Progenitor cell of endocrine pancreas (in vitro differentiated cells): ENCODE measurements around the gene DIP2C. TPM values are rescaled to one million over a fixed set of nuclear protein-coding genes. Genes with fewer than 3 reads are reported as not detected.

Source experiments
- DNase-seq: peaks from one replicate; pipeline ENCODE4 v3.0.0; 2021; ENCODE audit warnings: low spot score; ENCODE audit not compliant: unreplicated experiment
- H3K27ac Mint-ChIP-seq: 2 replicates; pipeline ENCODE4 v1.8.0; 2021; ENCODE audit warnings: mild to moderate bottlenecking, moderate library complexity, mixed read lengths
- H3K27me3 Mint-ChIP-seq: 2 replicates; pipeline ENCODE4 v1.8.0; 2021; ENCODE audit warnings: mixed read lengths
- H3K36me3 Mint-ChIP-seq: 2 replicates; pipeline ENCODE4 v1.8.0; 2022; ENCODE audit warnings: mixed read lengths; ENCODE audit not compliant: insufficient read depth
- H3K4me1 Mint-ChIP-seq: 2 replicates; pipeline ENCODE4 v1.8.0; 2021; ENCODE audit warnings: low read depth, mixed read lengths
- H3K4me3 Mint-ChIP-seq: 2 replicates; pipeline ENCODE4 v1.8.0; 2021; ENCODE audit warnings: low read depth, mild to moderate bottlenecking, moderate library complexity, mixed read lengths
- H3K9me3 Mint-ChIP-seq: 2 replicates; pipeline ENCODE4 v1.8.0; 2021; ENCODE audit warnings: low read depth, mixed read lengths
- CTCF ChIP-seq: fragments of 200-600 bp; sonication (generic); IDR thresholded peaks from one replicate; pipeline ENCODE4 v1.5.0; 2021; ENCODE audit warnings: antibody characterized with exemption, mild to moderate bottlenecking; ENCODE audit not compliant: unreplicated experiment
- total RNA-seq: library from RNA; stranded (reverse); gene quantifications from 2 replicates; pipeline ENCODE4 v1.2.1, GENCODE V29; 2021

DIP2C gene
- total RNA-seq, 1 donor from 2014 or later: 27.2 TPM

- no peaks in the 10 kb centered on the region for H3K27me3 Mint-ChIP-seq
- no peak for DNase-seq
- no peak overlapping the region for H3K27ac Mint-ChIP-seq
These were observed 198.4 kb downstream of the DIP2C start for GRCh38 chr10:490891-491571.

GRCh38 chr10:490256-490655, 199.2 kb downstream of the DIP2C start:
- H3K4me1 Mint-ChIP-seq: peaks cover 19% of the 10 kb centered on the region

More at GRCh38 chr10:490891-491571, 198.4 kb downstream of the DIP2C start:
- peaks cover 1% of the 10 kb centered on the region for H3K36me3 Mint-ChIP-seq
- peaks cover 19% of the 10 kb centered on the region for H3K4me1 Mint-ChIP-seq
- no peak overlapping the region for H3K4me3 Mint-ChIP-seq
- H3K9me3 Mint-ChIP-seq: no peaks in the 10 kb centered on the region
- TF ChIP-seq CTCF: no peak

GRCh38 chr10:489330-489729, 200.1 kb downstream of the DIP2C start:
- Mint-ChIP-seq H3K36me3 (peaks cover 4% of the 10 kb centered on the region), H3K9me3 (no peaks in the 10 kb centered on the region), H3K27ac (no peak overlapping the region), H3K4me3 (no peak overlapping the region), H3K27me3 (no peaks in the 10 kb centered on the region), H3K4me1 (peaks cover 17% of the 10 kb centered on the region)
- TF ChIP-seq CTCF: no peak
- no peak for DNase-seq

More at GRCh38 chr10:490256-490655, 199.2 kb downstream of the DIP2C start:
- H3K9me3 Mint-ChIP-seq: no peaks in the 10 kb centered on the region
- H3K36me3 Mint-ChIP-seq: peaks cover 2% of the 10 kb centered on the region
- H3K27me3 Mint-ChIP-seq: no peaks in the 10 kb centered on the region
- peak overlapping the region; percentile 59 for H3K27ac Mint-ChIP-seq
- TF ChIP-seq CTCF: no peak
- H3K4me3 Mint-ChIP-seq: no peak overlapping the region
- no peak for DNase-seq

- no peak for DNase-seq
- Mint-ChIP-seq H3K27me3 (no peaks in the 10 kb centered on the region), H3K9me3 (no peaks in the 10 kb centered on the region), H3K27ac (no peak overlapping the region), H3K4me1 (peaks cover 16% of the 10 kb centered on the region), H3K4me3 (no peak overlapping the region), H3K36me3 (peaks cover 9% of the 10 kb centered on the region)
- TF ChIP-seq CTCF: no peak
These were observed 200.6 kb downstream of the DIP2C start for GRCh38 chr10:488933-489215.

GRCh38 chr10:488081-488932, 201.2 kb downstream of the DIP2C start:
- no peaks in the 10 kb centered on the region for H3K9me3 Mint-ChIP-seq
- no peak for DNase-seq
- peaks cover 14% of the 10 kb centered on the region for H3K4me1 Mint-ChIP-seq
- H3K4me3 Mint-ChIP-seq: no peak overlapping the region
- H3K27me3 Mint-ChIP-seq: no peaks in the 10 kb centered on the region
- peaks cover 9% of the 10 kb centered on the region for H3K36me3 Mint-ChIP-seq
- TF ChIP-seq CTCF: no peak
- H3K27ac Mint-ChIP-seq: no peak overlapping the region
